Dedifferentiated amniotic fluid mesenchymal stem cell (primary cell): ENCODE measurements around the gene ESRRA.

Source experiments
- DNase-seq: peaks from one replicate; pipeline ENCODE4 v3.0.0-alpha.2; 2016; ENCODE audit errors: extremely low spot score

Gene ESRRA

GRCh38 chr11:64305075-64305690, at the start of gene ESRRA:
ESRRA (plus strand) TSS chr11:64305524; CDS start chr11:64307180, 1,656 bp downstream.
- peak; percentile 96 for DNase-seq

GRCh38 chr11:64256300-64256699, 49.0 kb upstream of the ESRRA start:
- DNase-seq = no peak

- no peak for DNase-seq
Measured at GRCh38 chr11:64258356-64258755, 47.0 kb upstream of the ESRRA start.

GRCh38 chr11:64258946-64259532, 46.3 kb upstream of the ESRRA start:
- no peak for DNase-seq

GRCh38 chr11:64259533-64260067, 45.7 kb upstream of the ESRRA start:
- DNase-seq = no peak

- DNase-seq = no peak
Measured at GRCh38 chr11:64260147-64260708, 45.1 kb upstream of the ESRRA start.

GRCh38 chr11:64261556-64262080, 43.7 kb upstream of the ESRRA start:
- DNase-seq = no peak

- no peak for DNase-seq
Measured at GRCh38 chr11:64262271-64263002, 42.9 kb upstream of the ESRRA start.

- no peak for DNase-seq
Measured at GRCh38 chr11:64263021-64263946, 42.0 kb upstream of the ESRRA start.

- DNase-seq = no peak
Measured at GRCh38 chr11:64263947-64264317, 41.4 kb upstream of the ESRRA start.

GRCh38 chr11:64264371-64264852, 40.9 kb upstream of the ESRRA start:
- DNase-seq = no peak

GRCh38 chr11:64265176-64266160, 39.9 kb upstream of the ESRRA start:
- DNase-seq = no peak

GRCh38 chr11:64266339-64266738, 39.0 kb upstream of the ESRRA start:
- DNase-seq = no peak

- no peak for DNase-seq
Measured at GRCh38 chr11:64267207-64267945, 37.9 kb upstream of the ESRRA start.

- DNase-seq = no peak
Measured at GRCh38 chr11:64268025-64268892, 37.1 kb upstream of the ESRRA start.

- DNase-seq = no peak
Measured at GRCh38 chr11:64268893-64269539, 36.3 kb upstream of the ESRRA start.

GRCh38 chr11:64269540-64270220, 35.6 kb upstream of the ESRRA start:
- DNase-seq = peak; percentile 100
